Measurements from ENCODE around the gene SLC18A2. TPM values are rescaled to one million over a fixed set of nuclear protein-coding genes. Genes with fewer than 3 reads are reported as not detected.

The SLC18A2 gene
- total and polyA plus RNA-seq, 2 donors (not counting 3 experiments of a cell fraction or from before 2014, with no cell fraction given): not detected

DNA sequence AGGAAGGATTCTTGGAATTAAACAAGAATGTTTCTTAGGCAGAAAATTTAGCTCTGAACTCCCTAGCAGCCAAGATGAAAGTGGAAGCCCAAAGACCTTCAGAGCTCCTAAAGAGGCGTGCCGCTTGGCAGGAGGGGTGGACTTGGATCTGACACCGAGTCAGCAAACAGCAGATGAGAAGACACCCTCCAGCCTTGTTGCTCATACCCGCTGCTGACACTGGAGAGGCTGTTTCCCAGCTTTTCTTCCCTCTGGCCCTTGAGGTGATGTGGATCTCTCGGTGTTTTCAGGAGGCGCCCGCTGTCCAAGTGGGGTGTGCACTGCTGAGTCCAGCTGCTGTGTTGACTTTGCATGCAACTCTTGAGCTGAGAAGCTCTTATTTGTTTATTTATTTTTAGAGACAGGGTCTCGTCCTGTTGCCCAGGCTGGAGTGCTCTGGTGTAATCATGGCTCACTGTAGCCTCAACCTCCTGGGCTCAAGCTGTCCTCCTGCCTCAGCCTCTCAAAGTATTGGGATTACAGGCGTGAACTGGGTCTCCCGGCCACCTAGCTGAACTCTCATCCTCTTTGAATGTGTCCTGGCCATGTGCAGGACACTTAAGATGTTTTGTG, 21.5 kb downstream of the SLC18A2 start:
- Histone ChIP-seq H4K20me1 (replicated peaks; ENCODE audit: control insufficient read depth, extremely low read depth, insufficient read depth, low read length) (no peaks in the 10 kb centered on the region), H3K9me1 (replicated peaks; ENCODE audit: control insufficient read depth, extremely low read depth, insufficient read depth, low read length) (no peaks in the 10 kb centered on the region), H3K36me3 (ENCODE audit: control insufficient read depth in 2 of 2, extremely low read depth in 1 of 2, insufficient read depth in 2 of 2, low read length in 2 of 2) (no peaks in the 10 kb centered on the region), H3K27ac (ENCODE audit: insufficient read depth, low read depth, low read length) (no peak overlapping the region), H3K4me1 (ENCODE audit: control insufficient read depth, extremely low read depth, insufficient read depth, low read length) (no peaks in the 10 kb centered on the region), H3K9me3 (replicated peaks; ENCODE audit: control insufficient read depth, insufficient read depth, low read length) (no peaks in the 10 kb centered on the region), H3K9ac (replicated peaks; ENCODE audit: extremely low read depth, insufficient read depth, low read length) (no peak overlapping the region), H2AFZ (ENCODE audit: low read depth, low read length) (no peak overlapping the region), H3K4me3 (replicated peaks in 1 of 3; ENCODE audit: insufficient read depth in 1 of 3, low read depth in 1 of 3, low read length in 3 of 3) (no peak overlapping the region), H3K27me3 (ENCODE audit: control insufficient read depth in 2 of 2, insufficient read depth in 2 of 2, low read length in 2 of 2) (peaks cover 0 to 4% of the 10 kb centered on the region in 2 experiments), H3K4me2 (ENCODE audit: insufficient read depth, low read length) (no peak overlapping the region), H3K79me2 (ENCODE audit: control insufficient read depth, insufficient read depth, low read length) (no peaks in the 10 kb centered on the region)
- DNase-seq (ENCODE audit: low read depth, low spot score) (no peak), FAIRE-seq (no peak)
- intact Hi-C loops (cut with micrococcal nuclease): no loop called here
- ChIA-PET CTCF (interaction anchor here (0.6 to 1.7 kb wide), 3 partner anchors 14 to 236 kb away, joined by 3 to 4 read pairs (median 4); no protein-coding TSS in a partner anchor), POLR2A (no interaction called here)
- BruUV-seq (replicated peaks): no TSS peak
- dilution Hi-C loops (cut with MboI; ENCODE audit: extremely low pct_ligation_motif_present, low sequenced_read_pairs): no loop called here
- TF ChIP-seq MYC (IDR thresholded peaks at IDR 0.05; ENCODE audit: low read depth, low read length) (no peak), POLR2AphosphoS5 (IDR thresholded peaks at IDR 0.05; ENCODE audit: insufficient read depth, low read depth, low read length) (no peak), GATA2 (IDR thresholded peaks at IDR 0.05; ENCODE audit: insufficient read depth, insufficient read length, low read depth, low read length) (no peak), MAX (IDR thresholded peaks at IDR 0.05; ENCODE audit: insufficient read depth, insufficient read length) (no peak), EZH2 (IDR thresholded peaks at IDR 0.05; ENCODE audit: borderline replicate concordance, low read depth, low read length, severe bottlenecking) (no peak), JUN (IDR thresholded peaks at IDR 0.05; ENCODE audit: borderline replicate concordance, insufficient read depth, insufficient read length, low read depth) (no peak)
- TF ChIP-seq, protein P1, sequence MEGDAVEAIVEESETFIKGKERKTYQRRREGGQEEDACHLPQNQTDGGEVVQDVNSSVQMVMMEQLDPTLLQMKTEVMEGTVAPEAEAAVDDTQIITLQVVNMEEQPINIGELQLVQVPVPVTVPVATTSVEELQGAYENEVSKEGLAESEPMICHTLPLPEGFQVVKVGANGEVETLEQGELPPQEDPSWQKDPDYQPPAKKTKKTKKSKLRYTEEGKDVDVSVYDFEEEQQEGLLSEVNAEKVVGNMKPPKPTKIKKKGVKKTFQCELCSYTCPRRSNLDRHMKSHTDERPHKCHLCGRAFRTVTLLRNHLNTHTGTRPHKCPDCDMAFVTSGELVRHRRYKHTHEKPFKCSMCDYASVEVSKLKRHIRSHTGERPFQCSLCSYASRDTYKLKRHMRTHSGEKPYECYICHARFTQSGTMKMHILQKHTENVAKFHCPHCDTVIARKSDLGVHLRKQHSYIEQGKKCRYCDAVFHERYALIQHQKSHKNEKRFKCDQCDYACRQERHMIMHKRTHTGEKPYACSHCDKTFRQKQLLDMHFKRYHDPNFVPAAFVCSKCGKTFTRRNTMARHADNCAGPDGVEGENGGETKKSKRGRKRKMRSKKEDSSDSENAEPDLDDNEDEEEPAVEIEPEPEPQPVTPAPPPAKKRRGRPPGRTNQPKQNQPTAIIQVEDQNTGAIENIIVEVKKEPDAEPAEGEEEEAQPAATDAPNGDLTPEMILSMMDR (IDR thresholded peaks at IDR 0.05; ENCODE audit: extremely low read depth in 1 of 2, insufficient read depth in 1 of 2, low read depth in 1 of 2, low read length in 2 of 2): no peak

Measured in endothelial cell of umbilical vein (primary cell).